Ovary (tissue), 9 donors: ENCODE data around the gene NUP62. TPM values are rescaled to one million over a fixed set of nuclear protein-coding genes. Genes with fewer than 3 reads are reported as not detected.

ENCODE experiments used
- DNase-seq, 5 donors: peaks; one replicate each; pipeline ENCODE4 v3.0.0-alpha.2; 2019 to 2020
- H3K27ac ChIP-seq, 2 donors: fragments of 200-600 bp; one replicate each; pipeline versions ENCODE4 v1.5.1 to v1.8.0; 2019 to 2022
- H3K27me3 ChIP-seq: fragments of 200-600 bp; one replicate; pipeline ENCODE4 v1.8.0; 2022
- H3K36me3 ChIP-seq: fragments of 200-600 bp; sonication (generic); one replicate; pipeline ENCODE4 v1.5.1; 2019
- H3K4me1 ChIP-seq: one replicate; pipeline ENCODE4 v1.8.1; 2013; ENCODE audit warnings: mild to moderate bottlenecking, moderate library complexity; ENCODE audit not compliant: insufficient read depth
- H3K4me3 ChIP-seq: fragments of 200-600 bp; sonication (generic); one replicate; pipeline ENCODE4 v1.5.1; 2017
- H3K9me3 ChIP-seq, 2 donors: fragments of 200-600 bp in 1 of 2; sonication (generic) in 1 of 2; one replicate each; pipeline versions ENCODE4 v1.5.1 to v1.8.1; 2013 to 2019; ENCODE audit warnings: mild to moderate bottlenecking in 1 of 2, moderate library complexity in 1 of 2
- CTCF ChIP-seq, 3 donors: fragments of 450-650 bp in 2 of 3; fragments of 200-600 bp in 1 of 3; IDR thresholded peaks; one replicate each; pipeline versions ENCODE4 v1.5.1 to v1.8.0; 2016 to 2022; ENCODE audit warnings: antibody characterized with exemption in 3 of 3, mild to moderate bottlenecking in 1 of 3
- EP300 ChIP-seq: sonication (generic); formaldehyde crosslinking; IDR thresholded peaks from one replicate; pipeline ENCODE4 v1.6.1; 2017; ENCODE audit warnings: antibody characterized with exemption
- POLR2A ChIP-seq: fragments of 450-650 bp; IDR thresholded peaks from one replicate; pipeline ENCODE4 v1.6.1; 2017; ENCODE audit warnings: antibody characterized with exemption, mild to moderate bottlenecking, moderate library complexity
- WGBS, 3 donors: extraction: QIAGEN DNeasy Blood & Tissue Kit in 1 of 3; methylation state at CpG; one replicate each; pipeline versions ENCODE4 v1.1.5 to v1.1.7; 2013 to 2017; 5-methylcytosine and 5-hydroxymethylcytosine counted together
- intact Hi-C, 4 donors: fragments of 100-400 bp; cut with DNase I; formaldehyde crosslinking; loops; one replicate each; pipeline versions ENCODE4 v1.11.0 to v1.15.1; 2022 to 2023
- polyA plus RNA-seq, 2 donors: library from polyadenylated mRNA; stranded (reverse); fragments of 200-250 nt in 1 of 2; fragments of 350-450 nt in 1 of 2; fragmentation: Illumina TruSeq in 1 of 2; extraction: RNeasy Lipid Tissue Mini Kit (QIAGEN cat#74804) in 1 of 2; gene quantifications; one replicate each; pipeline ENCODE4 v1.2.3, GENCODE V29; 2013 to 2014
- total RNA-seq, 7 donors: library from RNA; depleted of rRNA in 2 of 7; stranded (reverse); fragments of >200 nt in 2 of 7; fragmentation: NEBNext Ultra II Directional in 3 of 7; extraction: Animal tissue kit (Norgen Biotek cat#: 25700) in 3 of 7; gene quantifications; one replicate each; pipeline versions ENCODE4 v1.1.0 to v1.2.4, GENCODE V29; 2016 to 2023
- donor health status: DM: no; HTN: no; CAD: no; lungs with moderate emphysema.
- donor health status: DM: no; HTN: no; CAD: no.
- donor health status: Bipolar disorder and iron deficiency.
- donor health status: DM: yes; HTN: yes; CAD: no.
- donor health status: DM: no; HTN: no; CAD: no.
- donor health status: DM: yes; HTN: yes; CAD: no.

The NUP62 gene
- total and polyA plus RNA-seq, 9 donors, result 18.7 to 47.7 (median 37.1) TPM

DNA sequence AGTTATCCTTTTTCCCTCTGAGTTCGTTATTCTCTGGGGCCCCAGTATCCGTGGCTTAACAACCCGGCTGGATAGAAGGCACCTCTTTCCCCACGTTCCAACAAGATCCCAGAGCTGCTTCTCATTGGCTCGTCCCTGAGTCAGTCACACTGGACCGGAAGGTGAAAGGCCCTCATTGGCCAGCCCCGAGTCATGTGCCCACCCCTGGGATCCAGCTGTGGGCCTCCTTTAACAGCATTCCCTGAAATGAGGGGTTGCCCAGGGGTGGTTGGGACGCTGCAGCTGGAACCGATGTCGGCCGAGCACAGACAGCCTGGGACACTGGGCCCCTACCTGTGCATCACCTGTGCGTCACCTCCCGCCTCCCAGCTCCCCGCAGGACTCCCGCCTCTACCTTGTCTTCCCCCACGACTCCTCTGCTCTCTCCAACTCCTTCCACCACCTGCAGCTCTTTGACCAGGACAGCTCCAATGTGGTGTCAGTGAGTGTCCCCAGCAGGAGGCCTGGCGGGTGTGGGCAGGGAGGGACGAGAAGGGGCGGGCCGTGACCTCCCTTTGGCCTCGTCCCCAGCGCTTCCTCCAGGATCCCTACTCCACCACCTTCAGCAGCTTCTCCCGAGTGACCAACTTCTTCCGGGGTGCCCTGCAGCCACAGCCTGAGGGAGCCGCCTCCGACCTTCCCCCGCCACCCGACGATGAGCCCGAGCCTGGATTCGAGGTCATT is 47.5 kb downstream of the NUP62 start:
- Histone ChIP-seq H3K4me1 (no peaks in the 10 kb centered on the region), H3K9me3 (no peaks in the 10 kb centered on the region), H3K27me3 (no peaks in the 10 kb centered on the region), H3K4me3 (no peak overlapping the region), H3K36me3 (no peaks in the 10 kb centered on the region), H3K27ac (no peak overlapping the region)
- intact Hi-C loops, result loop anchor here in 1 of 4 donors (5.0 kb wide), 1 partner anchor 135 kb away; no protein-coding TSS in a partner anchor
- DNase-seq, result peak in 3 of 5 donors; percentile 28 to 42 (median 33)
- TF ChIP-seq EP300 (no peak), POLR2A (no peak), CTCF (IDR thresholded peaks at IDR 0.05) (no peak)
- WGBS, 3 donors, result 86 to 90% (median 89%) methylated on average over 31 of the region's 31 CpGs

DNA sequence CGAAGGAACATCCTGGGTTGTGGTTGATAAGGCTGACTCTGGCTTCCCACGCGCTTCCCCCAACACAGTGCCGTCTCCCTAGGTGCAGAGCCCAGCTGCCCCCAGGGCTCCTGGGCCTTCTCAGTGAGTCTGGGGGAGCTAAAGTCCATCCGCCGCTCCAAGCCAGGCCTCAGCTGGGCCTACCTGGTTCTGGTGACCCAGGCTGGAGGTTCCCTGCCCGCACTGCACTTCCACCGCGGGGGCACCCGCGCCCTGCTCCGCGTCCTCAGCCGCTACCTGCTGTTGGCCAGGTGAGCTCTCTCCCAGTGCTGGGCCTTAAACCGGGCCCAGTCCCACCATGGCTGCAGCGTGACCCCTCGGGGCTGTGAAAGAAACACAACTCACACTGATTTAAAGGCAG is 48.1 kb downstream of the NUP62 start:
- no peak overlapping the region for H3K4me3 ChIP-seq
- intact Hi-C loops, result loop anchor here in 1 of 4 donors (5.0 kb wide), 1 partner anchor 134 kb away; no protein-coding TSS in a partner anchor
- no peak overlapping the region for H3K27ac ChIP-seq
- TF ChIP-seq CTCF (IDR thresholded peaks at IDR 0.05) (no peak), POLR2A (no peak), EP300 (no peak)
- peak in 2 of 5 donors; percentile 35 to 37 for DNase-seq
- no peaks in the 10 kb centered on the region for H3K27me3 ChIP-seq
- 90 to 95% (median 94%) methylated on average over 17 of the region's 17 CpGs for WGBS, 3 donors
- H3K9me3 ChIP-seq, result no peaks in the 10 kb centered on the region
- no peaks in the 10 kb centered on the region for H3K36me3 ChIP-seq
- no peaks in the 10 kb centered on the region for H3K4me1 ChIP-seq

GRCh38 chr19:49880162-49880869 is 49.0 kb downstream of the NUP62 start:
- 87 to 93% (median 87%) methylated on average over 10 of the region's 10 CpGs for WGBS, 3 donors
- peak in 1 of 5 donors; percentile 34 for DNase-seq
- intact Hi-C loops, result loop anchor here in 1 of 4 donors (5.0 kb wide), 1 partner anchor 133 kb away; no protein-coding TSS in a partner anchor
- TF ChIP-seq POLR2A (no peak), EP300 (no peak), CTCF (IDR thresholded peaks at IDR 0.05) (no peak)
- Histone ChIP-seq H3K27ac (no peak overlapping the region), H3K9me3 (no peaks in the 10 kb centered on the region), H3K36me3 (no peaks in the 10 kb centered on the region), H3K4me3 (no peak overlapping the region), H3K27me3 (no peaks in the 10 kb centered on the region), H3K4me1 (no peaks in the 10 kb centered on the region)

GRCh38 chr19:49879243-49879963 is 49.9 kb downstream of the NUP62 start:
- H3K27me3 ChIP-seq, result no peaks in the 10 kb centered on the region
- TF ChIP-seq EP300 (no peak), CTCF (IDR thresholded peaks at IDR 0.05) (no peak), POLR2A (no peak)
- H3K36me3 ChIP-seq, result no peaks in the 10 kb centered on the region
- intact Hi-C loops, result loop anchor here in 1 of 4 donors (2.0 kb wide), 1 partner anchor 49 kb away; the partner anchor contains the start of genes ATF5 and NUP62
- H3K4me1 ChIP-seq, result no peaks in the 10 kb centered on the region
- peak in 4 of 5 donors; percentile 32 to 45 (median 43) for DNase-seq
- no peak overlapping the region for H3K27ac ChIP-seq
- 92 to 93% (median 93%) methylated on average over 12 of the region's 12 CpGs for WGBS, 3 donors
- no peak overlapping the region for H3K4me3 ChIP-seq
- no peaks in the 10 kb centered on the region for H3K9me3 ChIP-seq
